Dermis microvascular lymphatic vessel endothelial cell (primary cell): ENCODE measurements around the gene ASB1. TPM values are rescaled to one million over a fixed set of nuclear protein-coding genes. Genes with fewer than 3 reads are reported as not detected.

Experiments used
- DNase-seq, 2 donors: peaks; one replicate each; pipeline versions ENCODE4 v3.0.0 to v3.0.0-alpha.2; 2010; ENCODE audit warnings: low read depth in 2 of 2
- total RNA-seq: library from RNA; depleted of rRNA; stranded (reverse); fragments of >200 nt; gene quantifications from 2 replicates; pipeline ENCODE4 v1.2.1, GENCODE V29; 2014

Gene ASB1
- total RNA-seq, 1 donor from 2014 or later: 5.8 TPM

DNA sequence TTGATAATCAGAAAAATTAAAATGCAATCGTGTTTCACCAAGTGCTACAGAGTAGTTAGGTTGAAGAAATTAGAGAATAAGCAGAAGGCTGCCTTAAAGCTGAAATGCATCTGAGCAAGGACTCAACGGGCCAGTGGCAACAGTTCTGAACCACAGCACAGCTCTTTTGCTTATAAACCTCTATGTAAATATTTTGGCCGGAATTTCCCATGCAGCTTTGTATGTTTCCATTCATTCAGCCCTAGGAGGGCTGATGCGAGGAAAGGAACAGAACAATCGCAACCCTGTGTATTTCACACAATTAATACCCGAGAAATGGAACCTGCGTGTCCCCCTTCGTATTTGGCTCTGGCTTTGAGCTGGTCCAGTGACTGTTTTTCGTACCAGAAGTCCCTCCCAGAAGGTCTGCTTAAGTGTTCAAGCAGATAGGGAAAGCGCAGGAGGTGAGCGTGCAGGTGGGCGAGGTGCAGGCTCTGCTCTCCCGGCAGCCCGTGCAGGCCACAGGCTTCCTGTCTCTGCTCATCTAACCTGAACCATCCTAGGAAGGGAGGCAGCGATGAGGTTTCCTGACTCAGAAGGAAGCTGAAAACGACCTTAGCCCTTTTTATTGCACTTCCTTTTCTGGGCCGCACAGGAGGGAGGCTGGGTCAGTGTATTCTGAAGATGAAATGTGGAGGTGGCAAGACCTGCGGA, 67.3 kb downstream of the ASB1 start:
- DNase-seq: no peak

DNA sequence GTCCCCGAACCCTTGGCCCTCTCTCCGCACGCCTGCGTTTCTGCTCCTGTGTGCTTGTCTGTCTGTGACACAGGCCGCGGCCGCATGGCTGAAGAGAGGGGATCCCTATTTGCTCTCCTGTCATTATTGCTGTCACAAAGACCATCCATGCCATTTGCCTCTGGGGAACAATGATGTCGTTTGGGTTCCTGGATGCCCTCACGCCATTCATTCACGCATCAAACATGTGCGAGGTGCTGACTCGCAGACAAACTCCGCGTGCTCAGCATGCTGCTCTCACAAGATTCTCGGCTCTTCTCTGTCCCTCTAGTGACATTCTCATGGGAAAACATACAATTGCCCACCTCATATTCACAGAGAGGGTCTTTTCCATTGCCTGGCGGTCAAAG, 67.8 kb downstream of the ASB1 start:
- DNase-seq: no peak

DNA sequence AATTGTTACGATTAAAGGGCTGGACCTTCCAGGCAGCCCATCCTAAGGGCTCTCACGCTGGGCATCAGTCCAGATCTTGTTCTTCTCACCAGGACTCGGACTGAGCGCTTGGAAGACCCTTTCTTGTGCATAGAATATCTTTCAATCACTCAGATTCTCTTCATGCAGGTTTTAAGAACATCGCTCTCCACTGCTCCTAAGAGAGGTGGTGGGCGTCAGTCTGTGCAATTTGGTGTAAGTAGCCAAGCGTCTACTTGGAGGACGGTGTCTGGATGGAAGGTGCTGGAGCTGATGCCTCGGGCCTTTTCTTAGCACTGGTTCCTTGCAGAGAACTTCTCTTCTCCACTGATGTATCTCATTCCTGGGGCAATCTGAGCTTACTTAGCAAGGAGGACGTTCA, 68.7 kb downstream of the ASB1 start:
- DNase-seq: no peak

GRCh38 chr2:238496756-238497609, 70.3 kb downstream of the ASB1 start:
- DNase-seq: no peak

GRCh38 chr2:238497610-238498005, 70.9 kb downstream of the ASB1 start:
- no peak for DNase-seq

DNA sequence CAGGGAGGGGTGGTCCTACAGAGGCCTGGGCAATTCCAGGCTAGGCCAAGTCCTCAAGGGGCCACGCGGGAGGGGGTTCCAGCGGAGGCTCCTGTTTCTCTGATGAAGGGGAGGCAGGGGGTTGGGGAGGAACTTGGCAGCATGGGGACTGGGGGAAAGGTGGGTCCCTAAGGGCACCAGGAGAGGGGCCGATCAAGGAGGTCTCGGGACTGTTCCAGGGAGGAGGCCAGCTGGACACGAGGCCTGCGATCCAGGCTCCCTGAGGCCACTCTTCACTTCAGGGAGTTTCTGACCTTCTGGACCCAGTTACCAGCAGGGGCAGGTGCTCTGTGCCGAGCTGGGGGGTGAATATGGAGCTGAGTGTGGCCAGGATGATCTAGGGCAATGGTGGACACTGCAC, 71.5 kb downstream of the ASB1 start:
- DNase-seq: no peak

GRCh38 chr2:238498691-238499295, 72.1 kb downstream of the ASB1 start:
- no peak for DNase-seq

DNA sequence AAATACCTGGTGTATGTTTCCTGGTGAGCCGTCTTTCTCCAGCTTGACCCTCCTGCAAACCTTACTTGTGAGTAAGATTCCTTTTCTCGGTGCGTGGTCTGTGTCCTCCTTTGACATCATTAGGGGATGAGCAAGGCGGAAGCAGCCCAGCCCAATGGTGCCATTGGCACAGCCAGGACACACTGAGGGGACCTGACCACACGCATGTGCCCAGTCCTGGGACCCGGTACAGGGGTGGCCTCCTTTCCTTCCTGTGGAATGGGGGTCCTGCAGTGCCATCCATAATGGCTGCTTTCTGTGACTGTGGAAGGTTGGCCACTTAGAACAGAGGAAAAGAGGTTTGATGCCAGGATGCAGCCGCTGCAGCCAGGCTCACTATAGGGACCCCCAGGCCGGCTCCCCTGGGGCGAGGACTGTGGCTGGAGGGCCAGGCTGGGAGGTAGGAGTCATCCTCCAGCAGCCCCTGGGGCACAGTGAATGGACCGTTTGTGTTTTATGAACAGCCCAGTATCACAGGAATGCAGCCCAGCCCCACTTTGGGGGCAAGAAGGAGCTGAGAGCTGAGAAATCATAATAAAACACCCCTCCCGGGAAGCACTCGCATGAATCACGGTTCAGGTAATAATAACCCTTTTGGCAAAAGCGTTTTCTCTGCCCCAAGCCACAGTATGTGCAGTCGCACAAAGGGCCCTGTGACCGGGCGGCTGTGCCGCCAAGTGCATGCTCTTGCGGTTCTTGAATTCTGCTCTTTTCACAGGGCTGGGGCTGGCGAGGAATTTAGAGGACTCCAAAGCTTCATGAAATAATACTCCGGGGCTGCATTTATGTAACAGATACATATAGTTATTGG, 73.2 kb downstream of the ASB1 start:
- DNase-seq: no peak

- no peak for DNase-seq
Observed at GRCh38 chr2:238501311-238501710, 74.6 kb downstream of the ASB1 start.

Other genes starting within 250 kb of the ASB1 start
- gene ILKAP, start 223.2 kb upstream of the ASB1 start, total RNA-seq: 14.5 and 15.8 TPM in 2 replicates
- 2.0 and 2.1 TPM in 2 replicates for gene HES6, start 186.9 kb upstream of the ASB1 start, total RNA-seq
- gene PER2, start 138.3 kb upstream of the ASB1 start, total RNA-seq: 1.7 and 2.7 TPM in 2 replicates
- gene TRAF3IP1, start 106.4 kb upstream of the ASB1 start, total RNA-seq: 6.0 and 6.8 TPM in 2 replicates